DMS 273 treated with DMSO at 0.1 percent for 48 hours (cell line): ENCODE measurements around the gene AK9.
"Not testable (repeated sequence)": the region's sequence is repeated elsewhere in the genome, so short reads cannot be mapped to it uniquely, and the experiment has no call there.

Source experiments
- DNase-seq: peaks from one replicate; lab custom pipeline; 2025; lab: John Stamatoyannopoulos, UW

The AK9 gene

DNA sequence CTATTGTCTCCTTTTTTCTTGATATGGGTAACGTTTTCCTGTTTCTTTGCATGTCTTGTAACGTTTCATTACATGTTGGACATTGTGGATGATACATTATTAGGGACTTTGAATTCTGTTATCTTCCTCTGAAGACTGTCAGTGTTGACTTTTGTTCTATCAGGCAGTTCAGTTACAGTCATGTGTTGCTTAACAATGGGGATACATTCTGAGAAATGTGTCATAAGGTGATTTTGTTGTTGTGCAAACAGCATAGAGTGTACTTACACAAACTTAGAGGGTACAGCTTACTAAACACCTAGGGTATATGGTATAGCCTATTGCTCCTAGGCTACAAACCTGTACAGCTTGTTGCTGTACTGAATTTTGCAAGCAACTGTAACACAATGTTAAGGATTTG, 64.7 kb downstream of the AK9 start:
- DNase-seq, result no peak

DNA sequence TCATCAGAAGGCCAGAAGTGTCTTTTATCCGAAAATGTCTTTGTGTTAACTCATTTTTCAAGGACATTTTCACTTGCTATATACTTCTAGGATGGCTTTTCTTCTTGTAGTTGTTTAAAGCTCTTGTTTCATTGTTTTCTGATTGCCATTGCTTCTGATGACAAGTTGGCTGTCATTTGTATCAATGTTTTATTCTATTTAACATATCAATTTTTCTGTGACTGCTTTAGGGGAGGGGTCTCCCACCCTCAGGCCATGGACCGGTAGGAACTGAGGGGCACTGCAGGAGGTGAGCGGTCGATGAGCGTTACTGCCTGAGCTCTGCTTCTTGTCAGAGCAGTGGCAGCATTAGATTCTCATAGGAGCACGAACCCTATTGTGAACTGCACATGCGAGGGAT, 65.8 kb downstream of the AK9 start:
- no peak for DNase-seq

DNA sequence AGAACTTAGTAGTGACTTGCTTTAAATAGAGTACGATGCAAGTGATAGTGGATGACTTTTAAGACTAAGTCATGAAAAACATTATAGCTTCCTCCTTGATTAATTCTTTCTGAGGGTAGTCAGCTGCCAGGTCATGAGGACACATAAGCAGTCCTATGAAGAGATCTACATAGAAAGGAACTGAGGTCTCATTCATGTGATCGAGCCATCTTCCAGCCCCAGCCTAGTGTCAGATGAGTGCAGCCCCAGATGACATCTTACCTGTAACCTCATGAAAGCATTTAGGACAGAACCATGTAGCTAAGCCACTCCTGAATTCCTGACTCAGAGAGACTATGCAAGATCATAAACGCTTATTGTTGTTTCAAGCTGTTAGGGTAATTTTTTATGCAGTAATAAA, 67.7 kb downstream of the AK9 start:
- DNase-seq, result no peak

DNA sequence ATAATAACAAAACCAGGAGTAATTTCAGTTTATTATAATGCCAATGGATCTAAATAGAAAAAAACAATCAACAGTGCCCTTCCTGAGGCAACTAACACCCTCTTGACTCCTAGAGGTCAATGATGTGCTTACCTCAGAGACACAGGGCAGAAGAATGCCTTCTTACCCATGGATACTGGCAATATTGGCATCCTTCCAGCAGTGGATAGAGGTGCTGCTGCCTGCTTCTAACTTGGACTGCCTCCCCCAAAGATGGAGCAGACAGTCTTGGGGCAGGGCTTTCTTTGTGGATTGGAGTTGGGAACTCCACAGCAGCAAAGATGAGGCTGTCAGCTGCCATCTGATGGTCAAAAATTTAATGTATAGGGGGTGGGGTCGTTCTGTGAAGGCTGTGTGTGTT, 78.7 kb downstream of the AK9 start:
- DNase-seq, result no peak

DNA sequence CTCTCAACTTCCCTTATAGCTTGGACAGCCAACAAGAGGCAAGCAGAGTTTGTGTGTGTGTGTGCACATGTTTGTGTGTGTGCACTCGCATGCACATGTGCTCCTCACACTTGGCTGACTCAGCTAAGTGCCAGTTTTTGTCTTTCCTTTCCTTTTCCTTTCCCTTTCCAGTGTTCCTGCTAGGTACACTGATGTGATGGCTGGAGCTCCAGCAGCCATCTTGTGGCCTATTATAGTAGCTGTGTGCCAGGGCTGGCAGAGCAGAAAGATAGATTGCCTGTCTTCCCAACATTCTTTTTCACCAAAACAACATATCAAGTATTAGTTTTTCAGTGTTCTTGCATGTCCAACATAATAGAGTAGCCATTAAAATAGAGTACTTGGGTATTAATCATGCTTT, 79.5 kb downstream of the AK9 start:
- DNase-seq, result no peak

DNA sequence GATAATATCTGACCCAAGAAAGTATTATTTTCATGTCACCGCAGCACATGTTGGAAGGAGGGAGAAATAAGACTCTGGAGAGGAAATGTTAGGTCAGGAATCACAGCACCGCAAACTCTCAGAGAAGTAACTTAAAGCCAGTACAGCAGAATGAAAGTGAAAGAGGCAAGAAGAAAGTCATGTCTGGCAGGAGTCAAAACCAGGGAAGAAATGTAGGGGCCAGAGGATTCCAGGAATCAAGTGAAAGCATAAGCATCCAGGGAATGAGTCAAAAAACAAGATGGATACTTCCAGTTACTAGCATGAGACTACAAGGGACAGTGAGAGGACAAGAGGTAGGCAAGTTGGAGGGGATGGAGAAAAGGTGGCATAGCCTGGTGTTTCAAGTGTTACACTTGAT, 80.4 kb downstream of the AK9 start:
- DNase-seq, result no peak

DNA sequence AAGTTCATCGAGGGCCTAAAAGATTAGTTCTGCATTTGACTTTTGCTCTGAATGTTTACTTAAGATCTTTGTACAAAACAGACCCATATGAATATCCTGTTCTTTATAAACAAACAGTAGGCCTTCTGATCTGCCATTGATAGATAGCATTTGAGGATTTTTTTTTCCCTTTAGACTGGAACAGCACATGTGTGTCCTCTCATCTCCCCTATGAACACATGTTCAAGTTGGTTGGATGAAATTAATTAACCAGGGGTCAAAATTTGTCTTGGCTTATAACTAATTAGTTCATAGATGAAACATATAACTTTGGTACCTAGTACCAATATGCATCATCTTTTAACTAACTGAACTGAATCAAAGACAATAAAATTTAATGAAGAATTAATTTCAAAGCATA, 81.3 kb downstream of the AK9 start:
- DNase-seq, result no peak

DNA sequence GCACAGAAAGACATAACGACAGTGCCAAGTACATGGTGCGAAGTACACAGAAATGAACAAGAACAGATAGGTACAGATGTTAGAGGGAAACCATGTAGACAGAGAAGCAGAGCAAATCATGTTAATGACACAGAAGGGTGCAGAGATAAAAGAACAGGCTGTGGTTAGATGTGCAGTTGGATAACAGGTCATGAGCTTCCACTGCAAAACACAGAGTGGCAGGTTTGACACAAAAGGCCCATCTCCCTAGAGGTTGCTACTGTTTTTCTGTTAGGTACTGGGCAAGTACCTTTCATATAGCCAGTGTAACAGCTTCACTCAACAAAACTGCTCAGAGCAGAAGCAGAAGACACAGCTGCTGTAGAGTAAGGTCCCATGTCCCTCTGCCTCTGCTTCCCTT, 84.6 kb downstream of the AK9 start:
- no peak for DNase-seq

DNA sequence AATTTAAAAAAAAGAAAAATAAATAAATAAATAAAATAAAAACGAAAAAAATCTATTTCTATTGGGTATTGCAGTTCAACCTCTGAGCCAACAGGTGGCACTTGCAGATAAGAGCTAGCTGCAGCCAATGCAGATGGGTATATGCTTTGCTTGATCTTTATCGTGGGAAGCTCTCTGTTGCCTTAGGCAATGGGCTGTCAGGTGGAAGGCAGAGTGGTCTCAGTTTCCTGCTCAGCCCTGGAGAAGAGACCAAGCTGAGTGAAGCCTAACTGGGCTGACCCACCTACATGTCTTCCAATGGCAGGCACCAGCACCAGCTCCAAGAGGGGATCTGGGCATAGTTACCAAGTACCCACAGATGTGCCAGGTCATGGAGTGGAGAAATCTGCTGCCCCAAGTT, 95.0 kb downstream of the AK9 start:
- peak; percentile 17 for DNase-seq

DNA sequence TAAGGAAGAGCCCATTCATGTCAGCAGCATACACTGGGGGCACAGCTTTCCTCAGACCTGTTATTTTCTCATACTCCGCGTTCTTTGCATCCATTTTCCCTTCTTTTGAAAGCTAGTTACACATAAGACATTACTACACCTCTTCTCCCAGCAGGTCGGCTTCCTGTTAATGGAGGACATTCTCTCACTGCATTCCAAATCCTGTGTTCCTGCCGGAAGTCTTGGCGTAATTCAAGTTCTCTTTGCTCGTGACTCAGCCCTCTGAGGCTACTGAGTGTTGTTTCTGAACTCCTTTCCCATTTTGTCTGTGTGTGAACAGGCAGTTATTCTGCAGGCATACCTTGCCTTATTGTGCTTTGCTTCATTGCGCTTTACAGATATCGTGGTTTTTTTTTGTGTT, 110.5 kb downstream of the AK9 start:
- DNase-seq, result no peak

DNA sequence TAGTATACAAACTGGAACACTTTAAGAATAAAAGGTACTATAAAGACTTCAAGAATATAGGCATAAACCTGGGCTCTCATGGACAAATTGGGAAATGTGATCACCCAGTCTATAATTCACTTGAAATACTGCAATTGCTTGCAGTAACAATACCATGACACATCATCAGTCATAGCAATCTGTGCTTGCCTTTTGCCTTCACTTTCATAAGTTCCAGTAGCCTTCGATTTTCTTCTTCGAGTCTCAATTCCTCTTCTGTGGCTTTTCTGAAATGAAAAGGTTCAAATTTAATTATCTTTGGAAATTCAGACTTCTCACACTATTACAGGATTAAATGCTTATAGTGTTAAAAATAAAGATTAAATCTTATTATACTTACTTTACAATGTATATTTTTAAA, 111.6 kb downstream of the AK9 start:
- DNase-seq, result no peak

DNA sequence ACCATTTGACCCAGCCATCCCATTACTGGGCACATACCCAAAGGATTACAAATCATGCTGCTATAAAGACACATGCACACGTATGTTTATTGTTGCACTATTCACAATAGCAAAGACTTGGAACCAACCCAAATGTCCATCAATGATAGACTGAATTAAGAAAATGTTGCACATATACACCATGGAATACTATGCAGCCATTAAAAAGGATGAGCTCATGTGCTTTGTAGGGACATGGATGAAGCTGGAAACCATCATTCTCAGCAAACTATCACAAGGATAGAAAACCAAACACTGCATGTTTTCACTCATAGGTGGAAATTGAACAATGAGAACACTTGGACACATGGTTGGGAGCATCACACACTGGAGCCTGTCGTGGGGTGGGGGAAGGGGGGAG, 121.1 kb downstream of the AK9 start:
- DNase-seq, result not testable (repeated sequence)

DNA sequence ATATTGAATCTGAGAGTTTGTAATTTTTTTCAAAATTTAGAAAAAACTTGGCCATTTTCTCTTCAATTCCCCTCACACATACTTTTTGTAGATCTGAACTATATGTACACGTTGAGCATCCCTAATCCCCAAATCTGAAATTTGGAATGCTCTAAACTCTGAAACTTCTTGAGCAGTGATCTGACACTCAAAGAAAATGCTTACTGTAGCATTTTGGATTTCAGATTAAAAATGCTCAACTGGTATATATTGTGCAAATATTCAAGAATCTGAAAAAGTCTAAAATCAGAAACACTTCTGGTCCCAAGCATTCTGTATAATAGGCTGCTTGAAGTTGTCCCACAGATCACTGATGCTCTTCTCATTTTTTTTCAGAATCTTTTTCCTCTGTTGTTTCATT, 129.2 kb downstream of the AK9 start:
- DNase-seq, result no peak

DNA sequence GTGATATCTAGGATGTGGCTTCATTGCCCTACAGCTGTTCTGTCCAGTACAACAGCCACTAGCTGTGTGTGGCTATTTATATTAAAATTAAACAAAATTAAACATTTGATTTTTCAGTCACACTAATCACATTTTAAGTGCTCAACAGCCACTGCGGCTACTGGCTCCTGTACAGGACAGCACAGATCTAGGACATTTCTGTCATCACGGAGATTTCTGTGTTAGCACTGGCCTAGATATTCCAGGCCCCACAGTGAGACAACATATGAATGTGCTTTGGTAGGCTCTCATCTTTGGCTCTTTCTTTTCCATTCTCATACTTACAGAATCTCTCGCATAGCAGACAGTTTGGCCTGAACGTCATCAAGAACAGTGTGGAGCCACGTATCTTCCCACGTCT, 159.6 kb downstream of the AK9 start:
- no peak for DNase-seq

DNA sequence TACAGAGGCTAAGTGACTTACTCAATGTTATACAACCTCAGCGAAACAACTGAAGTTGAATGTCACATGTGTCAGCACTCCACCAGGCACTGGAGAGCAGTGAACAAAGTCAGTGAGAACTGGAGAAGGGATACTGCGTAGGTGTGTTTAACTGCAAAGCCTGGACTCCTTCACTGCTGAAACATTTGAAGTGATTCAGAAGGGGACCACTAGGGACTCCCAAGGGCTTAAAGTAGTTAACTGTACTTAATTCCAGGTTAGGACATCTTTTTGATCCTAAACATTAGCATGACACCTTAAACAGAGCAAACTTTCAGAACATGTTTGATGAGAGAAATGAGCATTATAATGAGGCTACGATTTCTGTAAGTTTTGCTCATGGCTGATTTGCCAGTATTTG, 163.0 kb downstream of the AK9 start:
- DNase-seq, result no peak

DNA sequence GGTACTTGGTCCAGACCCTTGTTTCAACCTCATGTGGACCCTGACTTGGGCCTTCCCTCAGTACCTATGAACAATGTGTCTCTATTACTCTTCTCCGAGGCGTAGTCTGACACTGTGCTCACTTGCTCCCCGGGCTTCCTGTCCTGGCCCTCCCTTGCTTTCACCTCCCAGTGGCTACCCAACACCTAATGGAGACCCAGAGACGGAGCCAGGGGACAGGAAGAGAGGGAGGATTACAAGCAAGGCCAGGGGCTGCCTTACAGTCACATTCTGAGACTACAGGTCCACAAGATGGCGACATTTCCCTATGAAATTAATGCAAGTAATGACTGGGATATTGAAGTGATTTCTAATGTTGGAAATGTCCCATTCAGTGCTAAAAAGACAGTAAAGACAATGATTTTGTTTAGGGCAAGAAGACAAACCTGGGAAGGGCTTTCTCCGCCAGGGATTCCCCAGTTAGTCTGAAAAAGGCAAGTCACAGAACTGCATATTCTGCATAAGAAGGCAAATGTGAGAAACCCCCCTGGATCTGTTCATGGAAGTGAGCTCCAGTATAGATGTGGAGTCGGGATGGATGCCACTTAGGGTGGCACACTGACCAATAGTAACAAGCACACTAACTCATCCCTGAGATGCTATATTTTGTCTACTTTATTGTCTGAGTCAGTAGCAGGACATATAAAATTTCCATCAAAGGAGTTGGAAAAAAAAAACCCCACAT, 163.9 kb downstream of the AK9 start:
- peak; percentile 39 for DNase-seq

DNA sequence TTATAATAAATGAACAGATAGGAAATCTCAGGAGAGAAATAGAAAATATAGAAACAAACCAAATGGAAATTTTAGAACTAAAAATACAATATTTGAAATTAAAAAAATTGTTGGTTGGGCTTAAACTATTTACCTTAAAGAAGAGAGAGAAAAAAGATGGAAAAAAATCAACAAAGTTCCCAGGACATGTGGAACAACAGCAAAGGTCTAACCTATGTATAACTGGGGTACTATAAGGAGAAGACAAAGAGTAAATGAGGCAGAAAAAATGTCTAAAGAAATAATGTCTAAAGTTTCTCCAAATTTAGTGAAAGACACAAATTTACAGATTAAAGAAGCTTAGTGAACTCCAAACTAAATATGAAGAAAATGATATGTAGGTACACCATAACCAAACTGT, 166.9 kb downstream of the AK9 start:
- no peak for DNase-seq

DNA sequence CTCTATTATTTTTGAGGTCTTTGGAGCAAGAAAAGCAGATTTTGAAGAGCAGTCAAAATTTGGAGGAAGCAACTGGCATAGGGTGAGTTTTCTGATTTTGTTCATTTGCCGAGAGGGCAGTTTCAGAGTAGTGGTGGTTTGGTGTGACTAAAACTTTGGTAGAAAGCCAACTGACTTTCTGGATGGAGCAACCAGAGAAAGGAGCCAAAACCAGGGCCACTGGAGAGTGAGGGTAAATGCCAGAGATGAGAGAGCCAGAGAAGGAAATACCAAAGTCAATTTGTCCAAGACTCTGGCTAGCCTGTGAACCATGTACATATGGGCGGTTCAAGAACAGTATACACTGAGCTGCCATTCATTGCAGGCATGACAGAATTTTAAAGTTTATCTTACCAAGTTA, 167.5 kb downstream of the AK9 start:
- no peak for DNase-seq

DNA sequence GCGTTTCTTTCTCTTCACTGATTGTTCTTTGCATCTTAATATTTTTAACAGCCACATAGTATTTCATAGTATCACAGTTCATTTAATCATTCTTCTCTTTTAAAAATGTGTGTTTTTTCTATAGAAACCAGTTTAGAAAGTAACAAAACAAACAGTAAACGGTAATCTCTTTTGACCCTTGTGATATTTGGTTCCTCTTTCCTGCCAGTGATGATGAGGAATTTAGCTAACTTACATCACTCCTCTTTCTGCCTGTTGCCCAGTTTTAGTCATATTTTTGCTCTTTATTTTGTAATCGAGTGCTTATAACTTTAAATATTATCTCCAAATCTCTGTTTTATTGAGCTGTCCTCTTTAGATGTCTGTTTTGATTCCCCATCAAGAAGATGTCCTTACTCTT, 169.9 kb downstream of the AK9 start:
- no peak for DNase-seq

DNA sequence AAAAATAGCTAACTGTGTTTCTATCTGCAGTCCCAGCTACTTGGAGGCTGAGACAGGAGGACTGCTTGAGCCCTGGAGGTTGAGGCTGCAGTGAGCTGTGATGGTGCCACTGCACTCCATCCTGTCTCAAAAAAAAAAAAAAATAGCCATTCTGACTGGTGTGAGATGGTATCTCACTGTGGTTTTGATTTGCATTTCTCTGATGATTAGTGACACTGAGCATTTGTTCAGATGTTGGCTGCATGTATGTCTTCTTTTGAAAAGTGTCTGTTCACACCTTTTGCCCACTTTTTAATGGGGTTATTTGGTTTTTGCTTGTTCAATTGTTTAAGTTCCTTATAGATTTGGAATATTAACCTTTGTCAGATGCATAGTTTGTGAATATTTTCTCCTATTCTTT, 171.4 kb downstream of the AK9 start:
- not testable (repeated sequence) for DNase-seq

DNA sequence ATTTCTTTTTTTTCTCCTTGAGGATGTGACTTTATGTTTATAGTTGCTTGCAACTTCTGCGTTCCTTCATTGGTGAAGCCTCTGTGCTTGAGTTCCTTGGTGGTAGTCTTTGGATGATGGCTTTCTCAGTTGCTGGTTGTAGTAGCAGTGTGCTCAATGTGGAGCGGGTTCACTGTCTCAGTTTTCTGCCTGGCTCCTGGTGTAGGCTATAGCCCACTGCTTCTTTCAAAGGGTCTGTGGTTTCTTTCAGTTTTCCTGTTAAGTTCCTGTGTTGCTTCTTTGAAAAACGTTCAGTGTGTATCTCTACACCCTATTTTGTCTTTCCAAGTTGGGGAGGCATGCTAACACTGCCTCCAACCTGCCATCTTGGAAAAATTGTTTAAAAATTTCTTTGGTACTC, 174.1 kb downstream of the AK9 start:
- no peak for DNase-seq

DNA sequence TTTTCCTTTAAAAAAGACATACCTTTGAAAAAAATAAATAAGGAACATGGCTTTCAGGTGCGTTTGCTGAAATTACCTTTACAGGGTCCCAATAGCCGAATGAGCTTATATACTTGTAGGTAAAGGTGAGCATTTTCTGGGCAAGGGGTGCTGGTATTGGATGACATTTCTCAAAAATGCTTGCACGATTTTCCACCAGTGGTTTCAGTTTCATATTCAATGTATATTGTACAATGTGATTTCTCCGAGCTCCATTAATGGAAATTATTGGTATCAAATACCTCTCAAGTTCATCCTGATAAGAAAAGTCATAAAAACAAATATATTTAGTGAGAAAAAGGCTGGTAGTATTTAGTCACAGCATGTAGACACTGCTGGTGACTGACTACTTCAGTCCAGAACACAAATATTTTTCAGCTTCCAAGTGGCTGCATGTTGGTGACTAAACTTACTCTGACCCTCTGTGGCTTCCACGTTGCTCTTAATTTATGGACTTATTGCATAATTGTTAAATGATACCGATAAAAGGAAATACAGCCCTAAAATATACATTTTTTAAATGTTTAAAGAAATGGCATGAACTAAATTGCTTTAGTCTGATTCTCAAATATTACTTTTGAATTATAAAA, 175.1 kb downstream of the AK9 start:
- no peak for DNase-seq

DNA sequence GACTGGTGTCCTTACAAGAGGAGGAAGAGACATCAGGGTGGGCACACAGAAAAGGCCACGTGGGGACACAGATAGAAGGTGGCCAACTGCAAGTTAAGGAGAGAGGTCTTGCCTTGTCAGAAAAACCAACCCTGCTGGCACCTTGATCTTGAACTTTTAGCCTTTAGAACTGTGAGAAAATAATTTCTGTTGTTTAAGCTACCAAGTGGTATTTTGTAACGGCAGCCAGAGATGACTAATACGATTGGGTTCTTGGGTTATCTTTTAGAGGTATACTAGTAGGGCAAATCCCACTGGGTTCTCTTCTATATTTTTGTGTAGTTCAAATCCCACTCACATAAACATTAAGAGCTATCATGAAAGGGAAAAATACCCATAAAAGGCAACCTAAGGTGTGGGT, 176.1 kb downstream of the AK9 start:
- DNase-seq, result no peak

DNA sequence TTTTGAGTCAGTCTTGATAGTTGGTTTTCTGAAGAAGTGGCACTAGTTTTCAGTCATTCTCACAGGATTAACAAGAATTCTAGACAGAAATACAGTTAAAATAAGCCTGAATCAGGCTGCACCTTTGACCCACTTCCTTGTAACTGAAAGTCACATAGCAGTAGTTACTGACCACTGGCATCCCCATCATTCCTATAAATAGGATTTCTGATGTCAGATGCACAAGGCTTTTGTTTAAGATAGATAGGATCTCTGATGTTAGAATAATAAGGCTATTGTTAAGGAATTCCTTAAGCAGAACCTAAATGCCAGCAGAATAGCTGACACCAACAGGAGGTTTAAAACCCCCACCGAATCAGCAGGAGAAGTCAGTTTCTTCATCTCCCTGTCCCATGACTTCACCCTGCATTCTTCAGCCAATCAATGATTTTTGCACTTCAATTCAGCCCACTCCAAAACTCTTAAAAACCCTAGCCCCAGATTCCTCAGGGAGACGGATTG, 177.4 kb downstream of the AK9 start:
- DNase-seq, result no peak
